Activated B cell treated with CpG ODN at 0.5 μM for 24 hours (primary cell): ENCODE results near the gene TAS2R46. TPM values are rescaled to one million over a fixed set of nuclear protein-coding genes. Genes with fewer than 3 reads are reported as not detected.

Source experiments
- ATAC-seq: fragments of 200-7000 bp; cut with Tn5 transposase; one replicate; pipeline ENCODE4 v1.10.0; 2021; ENCODE audit warnings: low read depth, mild to moderate bottlenecking, moderate library complexity
- CTCF ChIA-PET: fragments of 350-600 bp; sonication (Branson Sonifier 250); formaldehyde crosslinking; loops from one replicate; lab custom pipeline; 2021; ENCODE audit warnings: antibody characterized with exemption; lab: Charles Lee
- POLR2A ChIA-PET: fragments of 350-600 bp; sonication (Branson Sonifier 250); formaldehyde crosslinking; loops from one replicate; lab custom pipeline; 2021; ENCODE audit warnings: antibody characterized with exemption; lab: Charles Lee
- DNase-seq: peaks from one replicate; pipeline ENCODE4 v3.0.0; 2022
- H3K27ac Mint-ChIP-seq: one replicate; pipeline ENCODE4 v1.8.0; 2020; ENCODE audit warnings: mixed read lengths
- H3K27me3 Mint-ChIP-seq: one replicate; pipeline ENCODE4 v1.8.0; 2021; ENCODE audit warnings: mixed read lengths
- H3K36me3 Mint-ChIP-seq: one replicate; pipeline ENCODE4 v1.8.0; 2021; ENCODE audit warnings: low read depth, mixed read lengths
- H3K4me1 Mint-ChIP-seq: one replicate; pipeline ENCODE4 v1.8.0; 2021; ENCODE audit warnings: mixed read lengths
- H3K4me3 Mint-ChIP-seq: one replicate; pipeline ENCODE4 v1.8.0; 2020; ENCODE audit warnings: mild to moderate bottlenecking, mixed read lengths
- H3K9me3 Mint-ChIP-seq: one replicate; pipeline ENCODE4 v1.8.0; 2020; ENCODE audit warnings: mixed read lengths
- intact Hi-C: fragments of 100-400 bp; cut with micrococcal nuclease; formaldehyde crosslinking; loops from one replicate; pipeline ENCODE4 v1.15.1; 2024
- total RNA-seq: library from RNA; stranded (reverse); gene quantifications from 2 replicates; pipeline ENCODE4 v1.2.3, GENCODE V29; 2022
- TF ChIP-seq, protein P1 (sequence below): fragments of 200-600 bp; IDR thresholded peaks from one replicate; pipeline ENCODE4 v1.8.0; 2022; ENCODE audit warnings: antibody characterized with exemption, mild to moderate bottlenecking

TAS2R46 gene
- total RNA-seq, 1 donor from 2014 or later: 0.60 TPM

DNA sequence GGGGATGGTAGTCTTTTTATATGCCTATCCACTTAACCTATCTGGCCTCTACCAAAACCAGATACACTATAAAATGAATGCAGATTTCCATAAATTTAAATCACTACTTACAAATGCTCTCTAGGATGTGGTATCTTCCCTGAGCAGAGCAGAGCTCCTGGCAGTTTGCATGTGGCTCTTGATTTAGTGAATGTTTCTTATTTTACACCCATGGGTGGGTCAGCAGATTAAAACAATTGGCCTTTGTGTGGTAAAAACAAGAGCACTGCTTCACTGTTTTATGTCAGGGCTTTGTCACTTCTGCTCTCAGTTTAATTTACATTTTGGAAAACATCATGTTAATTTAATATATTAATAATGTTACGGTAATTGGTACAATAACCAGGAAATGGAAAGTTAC, 45.2 kb downstream of the TAS2R46 start:
- H3K36me3 Mint-ChIP-seq: peaks cover 8% of the 10 kb centered on the region
- POLR2A ChIA-PET: no interaction called here
- CTCF ChIA-PET: no interaction called here
- intact Hi-C loops: no loop called here
- peaks cover 2% of the 10 kb centered on the region for H3K4me1 Mint-ChIP-seq
- H3K4me3 Mint-ChIP-seq: no peak overlapping the region
- DNase-seq: no peak
- no peaks in the 10 kb centered on the region for H3K9me3 Mint-ChIP-seq
- TF ChIP-seq, protein P1, sequence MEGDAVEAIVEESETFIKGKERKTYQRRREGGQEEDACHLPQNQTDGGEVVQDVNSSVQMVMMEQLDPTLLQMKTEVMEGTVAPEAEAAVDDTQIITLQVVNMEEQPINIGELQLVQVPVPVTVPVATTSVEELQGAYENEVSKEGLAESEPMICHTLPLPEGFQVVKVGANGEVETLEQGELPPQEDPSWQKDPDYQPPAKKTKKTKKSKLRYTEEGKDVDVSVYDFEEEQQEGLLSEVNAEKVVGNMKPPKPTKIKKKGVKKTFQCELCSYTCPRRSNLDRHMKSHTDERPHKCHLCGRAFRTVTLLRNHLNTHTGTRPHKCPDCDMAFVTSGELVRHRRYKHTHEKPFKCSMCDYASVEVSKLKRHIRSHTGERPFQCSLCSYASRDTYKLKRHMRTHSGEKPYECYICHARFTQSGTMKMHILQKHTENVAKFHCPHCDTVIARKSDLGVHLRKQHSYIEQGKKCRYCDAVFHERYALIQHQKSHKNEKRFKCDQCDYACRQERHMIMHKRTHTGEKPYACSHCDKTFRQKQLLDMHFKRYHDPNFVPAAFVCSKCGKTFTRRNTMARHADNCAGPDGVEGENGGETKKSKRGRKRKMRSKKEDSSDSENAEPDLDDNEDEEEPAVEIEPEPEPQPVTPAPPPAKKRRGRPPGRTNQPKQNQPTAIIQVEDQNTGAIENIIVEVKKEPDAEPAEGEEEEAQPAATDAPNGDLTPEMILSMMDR: no peak
- H3K27ac Mint-ChIP-seq: no peak overlapping the region
- ATAC-seq: no peak
- H3K27me3 Mint-ChIP-seq: no peaks in the 10 kb centered on the region

DNA sequence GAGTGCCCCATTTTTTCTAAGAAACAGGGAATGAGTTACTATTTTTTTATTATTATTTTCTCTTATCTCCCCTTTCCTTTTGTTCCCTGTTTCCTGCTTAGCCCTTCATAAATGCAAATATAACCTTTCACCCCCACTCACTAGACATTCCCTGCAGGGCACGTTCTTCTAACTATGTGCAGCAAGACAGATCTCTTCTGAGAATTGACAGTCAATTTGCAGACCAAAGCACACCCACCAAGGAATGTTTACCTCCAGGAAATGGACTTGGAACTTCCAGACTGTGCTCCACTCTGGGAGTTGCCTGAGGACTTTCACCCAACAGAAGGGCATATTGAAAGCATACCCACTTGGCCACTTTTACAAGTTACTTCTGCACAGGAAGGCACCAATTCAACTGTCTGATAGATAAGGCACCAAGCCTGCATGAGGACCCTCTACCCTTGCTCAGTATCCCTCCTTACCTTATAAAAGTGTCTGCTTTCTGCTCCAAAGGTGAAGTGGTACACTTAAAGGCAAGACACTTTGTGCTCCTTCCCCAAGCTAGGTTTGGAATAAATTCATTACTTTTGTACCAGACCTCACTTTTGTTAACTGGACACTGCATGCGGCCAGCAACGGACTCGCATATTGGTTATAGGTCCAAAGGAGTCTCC, 46.2 kb downstream of the TAS2R46 start:
- ChIA-PET CTCF (no interaction called here), POLR2A (no interaction called here)
- H3K4me3 Mint-ChIP-seq: no peak overlapping the region
- no peak overlapping the region for H3K27ac Mint-ChIP-seq
- TF ChIP-seq, protein P1: no peak
- DNase-seq (no peak), ATAC-seq (no peak)
- H3K27me3 Mint-ChIP-seq: no peaks in the 10 kb centered on the region
- intact Hi-C loops: no loop called here
- no peaks in the 10 kb centered on the region for H3K9me3 Mint-ChIP-seq
- peaks cover 2% of the 10 kb centered on the region for H3K4me1 Mint-ChIP-seq
- H3K36me3 Mint-ChIP-seq: peaks cover 8% of the 10 kb centered on the region

DNA sequence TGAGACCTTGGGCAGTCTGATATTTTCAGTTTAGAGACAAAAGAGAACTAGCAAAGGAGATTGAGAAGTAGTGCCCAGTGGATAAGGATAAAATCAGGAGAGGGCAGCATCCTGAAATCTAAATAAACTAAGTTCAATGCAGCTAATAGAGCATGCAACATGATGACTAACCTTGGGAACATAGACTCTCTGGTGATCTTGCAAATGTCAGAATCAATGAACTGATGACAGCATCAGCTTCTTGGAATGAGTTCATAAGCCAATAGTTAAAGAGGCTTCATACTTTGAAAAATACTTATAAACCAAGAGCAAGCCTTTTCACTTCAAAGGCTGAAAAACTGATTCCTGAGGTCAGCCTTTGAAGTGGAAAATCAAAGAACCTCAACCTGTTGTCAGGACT, 47.9 kb downstream of the TAS2R46 start:
- intact Hi-C loops: no loop called here
- no peak overlapping the region for H3K27ac Mint-ChIP-seq
- H3K4me3 Mint-ChIP-seq: no peak overlapping the region
- ChIA-PET CTCF (no interaction called here), POLR2A (no interaction called here)
- peaks cover 2% of the 10 kb centered on the region for H3K4me1 Mint-ChIP-seq
- H3K9me3 Mint-ChIP-seq: no peaks in the 10 kb centered on the region
- DNase-seq (no peak), ATAC-seq (no peak)
- H3K36me3 Mint-ChIP-seq: peaks cover 8% of the 10 kb centered on the region
- H3K27me3 Mint-ChIP-seq: no peaks in the 10 kb centered on the region
- TF ChIP-seq, protein P1: no peak

Other genes with a start within 250 kb of the TAS2R46 start
- 0.27 and 0.44 TPM in 2 replicates for gene TAS2R10, start 235.9 kb downstream of the TAS2R46 start, total RNA-seq
- 0.98 and 3.0 TPM in 2 replicates for gene PRR4, start 212.8 kb downstream of the TAS2R46 start, total RNA-seq
- gene PRH1, start 178.0 kb downstream of the TAS2R46 start, total RNA-seq: 27.6 and 35.2 TPM in 2 replicates
- gene TAS2R13, start 152.7 kb downstream of the TAS2R46 start, total RNA-seq: 1.00 and 1.4 TPM in 2 replicates
- gene PRH2, start 133.1 kb downstream of the TAS2R46 start, total RNA-seq: not detected in 2 replicates
- gene TAS2R14, start 123.0 kb downstream of the TAS2R46 start, total RNA-seq: 2.9 and 3.1 TPM in 2 replicates
- 1.0 and 1.2 TPM in 2 replicates for gene TAS2R50, start 75.4 kb downstream of the TAS2R46 start, total RNA-seq
- 1.7 and 2.4 TPM in 2 replicates for gene TAS2R20, start 64.0 kb downstream of the TAS2R46 start, total RNA-seq
- gene TAS2R19, start 39.7 kb downstream of the TAS2R46 start, total RNA-seq: 2.9 and 4.0 TPM in 2 replicates
- 4.3 and 5.3 TPM in 2 replicates for gene TAS2R31, start 30.9 kb downstream of the TAS2R46 start, total RNA-seq
- 1.7 and 2.7 TPM in 2 replicates for gene TAS2R43, start 30.0 kb upstream of the TAS2R46 start, total RNA-seq
- gene TAS2R30, start 72.3 kb upstream of the TAS2R46 start, total RNA-seq: 3.4 and 6.3 TPM in 2 replicates
- 7.3 and 8.8 TPM in 2 replicates for gene SMIM10L1, start 108.9 kb upstream of the TAS2R46 start, total RNA-seq
- not detected in 2 replicates for gene TAS2R42, start 124.6 kb upstream of the TAS2R46 start, total RNA-seq
- not detected in 2 replicates for gene PRB3, start 207.4 kb upstream of the TAS2R46 start, total RNA-seq
- not detected in 2 replicates for gene PRB4, start 248.1 kb upstream of the TAS2R46 start, total RNA-seq